Sigmoid colon (tissue), 7 donors: ENCODE data around the gene RAPGEF5. TPM values are rescaled to one million over a fixed set of nuclear protein-coding genes. Genes with fewer than 3 reads are reported as not detected.

Experiments
- DNase-seq: peaks from one replicate; pipeline ENCODE4 v3.0.0-alpha.2; 2019
- H3K27ac ChIP-seq, 4 donors: fragments of 200-600 bp; sonication (generic); one replicate each; pipeline ENCODE4 v1.5.1; 2016 to 2019; ENCODE audit warnings: mild to moderate bottlenecking in 1 of 4
- H3K27me3 ChIP-seq, 3 donors: fragments of 200-600 bp; sonication (generic); one replicate each; pipeline ENCODE4 v1.5.1; 2019; ENCODE audit warnings: mild to moderate bottlenecking in 1 of 3
- H3K36me3 ChIP-seq, 4 donors: fragments of 200-600 bp; sonication (generic); one replicate each; pipeline ENCODE4 v1.5.1; 2016 to 2019
- H3K4me1 ChIP-seq, 4 donors: fragments of 200-600 bp; sonication (generic); one replicate each; pipeline ENCODE4 v1.5.1; 2017 to 2019
- H3K4me3 ChIP-seq, 4 donors: fragments of 200-600 bp; sonication (generic); one replicate each; pipeline ENCODE4 v1.5.1; 2017 to 2019; ENCODE audit warnings: mild to moderate bottlenecking in 2 of 4, moderate library complexity in 1 of 4
- H3K9me3 ChIP-seq, 4 donors: fragments of 200-600 bp in 3 of 4; sonication (generic) in 3 of 4; one replicate each; pipeline versions ENCODE4 v1.5.1 to v1.6.1; 2013 to 2019
- EP300 ChIP-seq, 4 donors: sonication (generic); formaldehyde crosslinking; IDR thresholded peaks; one replicate each; pipeline ENCODE4 v1.6.1; 2017; ENCODE audit warnings: antibody characterized with exemption in 4 of 4
- POLR2A ChIP-seq, 2 donors: fragments of 450-650 bp; IDR thresholded peaks; one replicate each; pipeline ENCODE4 v1.6.1; 2016; ENCODE audit warnings: antibody characterized with exemption in 2 of 2, mild to moderate bottlenecking in 2 of 2, moderate library complexity in 2 of 2
- POLR2AphosphoS5 ChIP-seq, 4 donors: sonication (generic); formaldehyde crosslinking; IDR thresholded peaks; one replicate each; pipeline ENCODE4 v1.6.1; 2017; ENCODE audit warnings: antibody characterized with exemption in 4 of 4
- WGBS, 2 donors: extraction: QIAGEN DNeasy Blood & Tissue Kit; methylation state at CpG; one replicate each; pipeline ENCODE4 v1.1.7; 2013; 5-methylcytosine and 5-hydroxymethylcytosine counted together
- intact Hi-C: fragments of 100-400 bp; cut with DNase I; formaldehyde crosslinking; loops from one replicate; pipeline ENCODE4 v1.15.1; 2023
- polyA plus RNA-seq, 3 donors: library from polyadenylated mRNA; stranded (reverse); fragments of 200-250 nt; gene quantifications; one replicate each; pipeline ENCODE4 v1.2.3, GENCODE V29; 2013
- total RNA-seq, 4 donors: library from RNA; depleted of rRNA; stranded (reverse); fragments of >200 nt; gene quantifications; one replicate each; pipeline ENCODE4 v1.1.0, GENCODE V29; 2016
- TF ChIP-seq, protein P1 (sequence below), 4 experiments: fragments of 450-650 bp in 3 of 4; fragments of 200-600 bp in 1 of 4; IDR thresholded peaks; one replicate each; pipeline ENCODE4 v1.5.1; 2016 to 2019; ENCODE audit warnings: antibody characterized with exemption in 4 of 4, mild to moderate bottlenecking in 3 of 4, moderate library complexity in 2 of 4
- donor health status: healthy with polysubstance abuse.
- donor health status: Bipolar disorder and iron deficiency.
- donor health status: healthy.

Gene RAPGEF5
- total and polyA plus RNA-seq, 7 donors, result 6.0 to 17.9 (median 12.6) TPM

DNA sequence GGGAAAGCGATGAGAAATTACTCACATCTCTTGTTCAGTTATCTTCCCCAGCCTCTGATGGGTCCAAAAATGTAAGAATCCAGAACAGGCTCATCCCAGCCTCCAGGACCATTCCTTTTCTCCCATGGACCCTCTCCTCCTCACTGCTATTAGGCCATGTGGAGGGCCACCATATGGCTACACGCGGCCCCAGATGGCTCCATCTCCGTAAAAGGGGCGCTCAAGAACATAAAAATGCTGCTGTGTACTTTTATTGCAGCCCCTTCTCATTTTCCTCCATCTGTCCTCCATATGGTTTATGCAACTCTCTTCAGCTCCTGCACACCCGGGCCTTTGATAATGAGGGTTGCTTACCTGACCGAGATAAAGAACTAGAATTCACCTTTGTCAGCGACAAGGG, 166.2 kb downstream of the RAPGEF5 start:
- no peak for TF ChIP-seq POLR2A (IDR thresholded peaks at IDR 0.05)
- TF ChIP-seq EP300 (IDR thresholded peaks at IDR 0.05), result no peak
- TF ChIP-seq POLR2AphosphoS5 (IDR thresholded peaks at IDR 0.05), result no peak
- TF ChIP-seq, protein P1, sequence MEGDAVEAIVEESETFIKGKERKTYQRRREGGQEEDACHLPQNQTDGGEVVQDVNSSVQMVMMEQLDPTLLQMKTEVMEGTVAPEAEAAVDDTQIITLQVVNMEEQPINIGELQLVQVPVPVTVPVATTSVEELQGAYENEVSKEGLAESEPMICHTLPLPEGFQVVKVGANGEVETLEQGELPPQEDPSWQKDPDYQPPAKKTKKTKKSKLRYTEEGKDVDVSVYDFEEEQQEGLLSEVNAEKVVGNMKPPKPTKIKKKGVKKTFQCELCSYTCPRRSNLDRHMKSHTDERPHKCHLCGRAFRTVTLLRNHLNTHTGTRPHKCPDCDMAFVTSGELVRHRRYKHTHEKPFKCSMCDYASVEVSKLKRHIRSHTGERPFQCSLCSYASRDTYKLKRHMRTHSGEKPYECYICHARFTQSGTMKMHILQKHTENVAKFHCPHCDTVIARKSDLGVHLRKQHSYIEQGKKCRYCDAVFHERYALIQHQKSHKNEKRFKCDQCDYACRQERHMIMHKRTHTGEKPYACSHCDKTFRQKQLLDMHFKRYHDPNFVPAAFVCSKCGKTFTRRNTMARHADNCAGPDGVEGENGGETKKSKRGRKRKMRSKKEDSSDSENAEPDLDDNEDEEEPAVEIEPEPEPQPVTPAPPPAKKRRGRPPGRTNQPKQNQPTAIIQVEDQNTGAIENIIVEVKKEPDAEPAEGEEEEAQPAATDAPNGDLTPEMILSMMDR (IDR thresholded peaks at IDR 0.05), result no peak
- no peaks in the 10 kb centered on the region for H3K9me3 ChIP-seq

DNA sequence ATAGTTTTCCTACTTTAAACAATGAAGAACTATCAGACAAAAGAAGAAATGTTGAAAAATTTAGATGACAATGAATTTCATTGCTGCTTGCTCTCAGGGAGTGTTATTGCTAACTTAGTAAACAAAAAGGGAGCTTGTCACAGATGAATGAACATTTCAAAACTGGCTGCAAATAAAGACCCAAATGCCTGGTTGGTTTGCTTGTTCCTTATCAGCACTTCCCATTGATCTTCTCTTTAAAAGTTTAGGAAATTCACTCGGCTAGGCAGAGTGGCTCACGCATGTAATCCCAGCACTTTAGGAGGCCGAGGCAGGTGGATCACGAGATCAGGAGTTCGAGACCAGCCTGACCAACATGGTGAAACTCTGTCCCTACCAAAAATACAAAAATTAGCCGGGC, 167.2 kb downstream of the RAPGEF5 start:
- TF ChIP-seq, protein P1 (IDR thresholded peaks at IDR 0.05), result no peak
- no peak for TF ChIP-seq EP300 (IDR thresholded peaks at IDR 0.05)
- TF ChIP-seq POLR2AphosphoS5 (IDR thresholded peaks at IDR 0.05), result no peak
- no peak for TF ChIP-seq POLR2A (IDR thresholded peaks at IDR 0.05)
- no peak overlapping the region for H3K4me3 ChIP-seq
- H3K36me3 ChIP-seq, result no peaks in the 10 kb centered on the region
- WGBS, 2 donors, result 88 to 90% methylated on average over 6 of the region's 6 CpGs
- no peaks in the 10 kb centered on the region for H3K27me3 ChIP-seq
- no peak for DNase-seq
- H3K9me3 ChIP-seq, result no peaks in the 10 kb centered on the region
- H3K27ac ChIP-seq, result no peak overlapping the region
- intact Hi-C loops, result no loop called here
- H3K4me1 ChIP-seq, result peaks cover 0 to 10% (median 8%) of the 10 kb centered on the region in 4 donors

More for the DNA sequence above, 166.2 kb downstream of the RAPGEF5 start:
- Histone ChIP-seq H3K27me3 (no peaks in the 10 kb centered on the region), H3K4me3 (no peak overlapping the region), H3K4me1 (peaks cover 0 to 10% (median 8%) of the 10 kb centered on the region in 4 donors), H3K27ac (no peak overlapping the region), H3K36me3 (no peaks in the 10 kb centered on the region)
- WGBS, 2 donors, result 91 to 94% methylated on average over 8 of the region's 8 CpGs
- no peak for DNase-seq
- intact Hi-C loops, result no loop called here

DNA sequence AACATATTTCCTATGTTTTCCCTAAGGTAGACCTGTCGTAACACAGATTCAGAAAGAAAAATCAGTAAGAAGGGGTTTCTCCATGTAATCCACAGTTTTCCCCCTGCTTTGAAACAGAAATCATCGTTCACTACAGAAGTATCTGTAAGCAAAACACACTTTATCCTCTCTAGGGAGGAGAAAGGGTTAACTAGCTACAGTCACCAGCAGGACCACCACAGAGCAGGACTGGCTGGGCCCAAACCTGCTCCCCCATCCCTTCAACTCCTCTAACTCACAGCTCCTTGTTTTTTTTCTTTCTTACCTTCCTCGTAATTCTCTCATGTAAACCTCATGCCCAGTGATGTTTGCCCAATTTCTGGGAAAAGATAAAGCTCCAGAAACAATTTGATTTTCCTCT, 167.7 kb downstream of the RAPGEF5 start:
- 94% methylated on average over 3 of the region's 3 CpGs for WGBS, 2 donors
- DNase-seq, result no peak
- Histone ChIP-seq H3K4me3 (no peak overlapping the region), H3K27me3 (no peaks in the 10 kb centered on the region), H3K9me3 (no peaks in the 10 kb centered on the region), H3K36me3 (no peaks in the 10 kb centered on the region), H3K4me1 (peaks cover 0 to 10% (median 8%) of the 10 kb centered on the region in 4 donors), H3K27ac (no peak overlapping the region)
- TF ChIP-seq EP300 (IDR thresholded peaks at IDR 0.05) (no peak), POLR2AphosphoS5 (IDR thresholded peaks at IDR 0.05) (no peak), POLR2A (IDR thresholded peaks at IDR 0.05) (no peak)
- TF ChIP-seq, protein P1 (IDR thresholded peaks at IDR 0.05), result no peak
- intact Hi-C loops, result no loop called here

DNA sequence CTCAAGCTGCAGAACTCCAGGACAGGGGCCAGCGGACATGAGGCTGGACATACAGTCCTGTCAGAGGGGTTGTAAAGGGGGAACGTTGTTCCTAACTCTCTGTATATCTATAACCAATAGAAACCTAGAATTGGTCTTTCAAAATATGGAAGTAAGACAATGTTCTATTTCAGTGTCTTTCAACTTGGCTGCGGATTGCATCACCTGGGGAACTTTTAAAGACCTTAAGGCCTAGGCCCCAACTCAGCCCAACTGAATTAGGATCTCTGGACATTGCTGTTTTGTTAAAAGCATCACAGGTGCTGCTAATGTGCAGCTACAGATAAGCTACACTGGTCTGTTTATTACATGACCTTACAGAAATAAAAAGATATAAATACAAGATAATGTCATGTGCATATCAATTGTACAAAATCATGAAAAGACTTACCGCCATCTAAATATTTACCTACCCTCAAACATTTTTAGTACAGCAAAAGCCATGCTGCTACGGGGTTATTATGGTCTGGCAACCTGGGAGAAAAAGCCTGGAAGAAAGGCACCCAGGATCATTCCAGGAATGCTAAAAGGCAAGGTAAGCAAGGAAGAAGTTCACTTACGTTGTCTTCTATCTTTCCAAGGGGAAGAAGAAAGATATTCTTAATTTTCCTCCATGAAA, 169.1 kb downstream of the RAPGEF5 start:
- Histone ChIP-seq H3K9me3 (no peaks in the 10 kb centered on the region), H3K36me3 (no peaks in the 10 kb centered on the region), H3K27me3 (no peaks in the 10 kb centered on the region), H3K27ac (no peak overlapping the region), H3K4me3 (no peak overlapping the region), H3K4me1 (peaks cover 0 to 1% (median 0%) of the 10 kb centered on the region in 4 donors)
- intact Hi-C loops, result no loop called here
- WGBS, 2 donors, result 93 to 96% methylated on average over 6 of the region's 6 CpGs
- TF ChIP-seq, protein P1 (IDR thresholded peaks at IDR 0.05), result no peak
- TF ChIP-seq EP300 (IDR thresholded peaks at IDR 0.05) (no peak), POLR2AphosphoS5 (IDR thresholded peaks at IDR 0.05) (no peak), POLR2A (IDR thresholded peaks at IDR 0.05) (no peak)
- DNase-seq, result no peak

DNA sequence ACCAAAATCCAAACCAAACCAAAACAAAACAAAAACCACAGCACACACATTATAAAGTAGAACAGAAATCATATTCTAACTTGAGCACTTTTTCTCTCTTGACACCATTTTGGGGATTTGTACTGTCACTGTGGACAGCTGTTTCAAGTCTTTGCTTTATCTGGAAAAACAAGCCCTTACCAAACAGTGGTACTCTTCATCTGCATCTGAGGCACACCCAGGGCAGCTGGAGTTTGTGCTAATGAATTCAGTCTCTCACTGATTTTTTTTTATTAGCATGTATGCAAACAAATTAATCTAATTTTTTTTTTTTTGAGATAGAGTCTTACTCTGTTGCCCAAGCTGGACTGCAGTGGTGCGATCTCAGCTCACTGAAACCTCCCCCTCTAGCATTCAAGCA, 171.4 kb downstream of the RAPGEF5 start:
- Histone ChIP-seq H3K27ac (no peak overlapping the region), H3K9me3 (no peaks in the 10 kb centered on the region), H3K4me3 (no peak overlapping the region), H3K27me3 (no peaks in the 10 kb centered on the region), H3K4me1 (no peaks in the 10 kb centered on the region), H3K36me3 (no peaks in the 10 kb centered on the region)
- 91 to 96% methylated on average over 1 of the region's 1 CpG for WGBS, 2 donors
- intact Hi-C loops, result no loop called here
- DNase-seq, result no peak
- no peak for TF ChIP-seq EP300 (IDR thresholded peaks at IDR 0.05)
- TF ChIP-seq, protein P1 (IDR thresholded peaks at IDR 0.05), result no peak
- TF ChIP-seq POLR2AphosphoS5 (IDR thresholded peaks at IDR 0.05), result no peak
- no peak for TF ChIP-seq POLR2A (IDR thresholded peaks at IDR 0.05)
